ENCODE data around the gene EIPR1.

EIPR1 gene

GRCh38 chr2:3174626-3175567 is 202.7 kb downstream of the EIPR1 start (continued):
- TF ChIP-seq CSRNP3 (CRISPR knock-in tag; IDR thresholded peaks at IDR 0.05) (no peak), ZNF565 (CRISPR knock-in tag; conservative IDR thresholded peaks at IDR 0.05; ENCODE audit: low read depth) (no peak)
- TF ChIP-seq, protein P1, sequence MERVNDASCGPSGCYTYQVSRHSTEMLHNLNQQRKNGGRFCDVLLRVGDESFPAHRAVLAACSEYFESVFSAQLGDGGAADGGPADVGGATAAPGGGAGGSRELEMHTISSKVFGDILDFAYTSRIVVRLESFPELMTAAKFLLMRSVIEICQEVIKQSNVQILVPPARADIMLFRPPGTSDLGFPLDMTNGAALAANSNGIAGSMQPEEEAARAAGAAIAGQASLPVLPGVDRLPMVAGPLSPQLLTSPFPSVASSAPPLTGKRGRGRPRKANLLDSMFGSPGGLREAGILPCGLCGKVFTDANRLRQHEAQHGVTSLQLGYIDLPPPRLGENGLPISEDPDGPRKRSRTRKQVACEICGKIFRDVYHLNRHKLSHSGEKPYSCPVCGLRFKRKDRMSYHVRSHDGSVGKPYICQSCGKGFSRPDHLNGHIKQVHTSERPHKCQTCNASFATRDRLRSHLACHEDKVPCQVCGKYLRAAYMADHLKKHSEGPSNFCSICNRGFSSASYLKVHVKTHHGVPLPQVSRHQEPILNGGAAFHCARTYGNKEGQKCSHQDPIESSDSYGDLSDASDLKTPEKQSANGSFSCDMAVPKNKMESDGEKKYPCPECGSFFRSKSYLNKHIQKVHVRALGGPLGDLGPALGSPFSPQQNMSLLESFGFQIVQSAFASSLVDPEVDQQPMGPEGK (CRISPR knock-in tag; IDR thresholded peaks at IDR 0.05; ENCODE audit: borderline replicate concordance), result no peak

DNA sequence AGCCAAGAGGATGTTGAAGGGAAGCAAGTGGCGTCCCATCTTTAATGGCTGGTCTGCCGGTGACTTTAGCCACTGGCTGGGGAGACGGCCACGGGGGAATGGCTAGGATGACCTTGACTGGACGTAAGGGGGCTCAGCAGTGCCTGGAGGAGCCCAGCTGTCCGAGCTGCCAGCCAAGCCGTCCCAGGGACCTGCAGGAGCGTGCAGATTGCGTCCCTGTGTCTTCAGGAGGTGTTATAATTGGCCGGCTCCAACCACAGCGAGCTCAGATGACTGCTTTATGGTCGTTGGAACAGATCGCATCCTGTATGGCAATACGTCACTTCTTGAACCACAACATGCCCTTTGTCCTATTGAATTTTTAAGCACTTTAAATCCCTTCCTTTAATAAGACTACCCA is 204.6 kb downstream of the EIPR1 start:
- no peak for ATAC-seq
- TF ChIP-seq ISL1 (CRISPR knock-in tag; IDR thresholded peaks at IDR 0.05) (no peak), TOX (CRISPR knock-in tag; IDR thresholded peaks at IDR 0.05; ENCODE audit: borderline replicate concordance) (no peak), ARNTL (CRISPR knock-in tag; IDR thresholded peaks at IDR 0.05; ENCODE audit: borderline replicate concordance, low read depth) (no peak), OSR1 (CRISPR knock-in tag; IDR thresholded peaks at IDR 0.05) (no peak), ZFP3 (CRISPR knock-in tag; IDR thresholded peaks at IDR 0.05) (no peak), GLIS3 (CRISPR knock-in tag; IDR thresholded peaks at IDR 0.05) (no peak), ZFP30 (CRISPR knock-in tag; IDR thresholded peaks at IDR 0.05) (no peak), ZNF8 (CRISPR knock-in tag; IDR thresholded peaks at IDR 0.05) (no peak), CSRNP3 (CRISPR knock-in tag; IDR thresholded peaks at IDR 0.05) (no peak), TCF4 (CRISPR knock-in tag; IDR thresholded peaks at IDR 0.05; ENCODE audit: borderline replicate concordance) (no peak), PPARA (CRISPR knock-in tag; IDR thresholded peaks at IDR 0.05; ENCODE audit: borderline replicate concordance) (no peak), TSHZ2 (CRISPR knock-in tag; IDR thresholded peaks at IDR 0.05) (no peak), ZC3H10 (CRISPR knock-in tag; IDR thresholded peaks at IDR 0.05) (no peak), SNAI2 (CRISPR knock-in tag; IDR thresholded peaks at IDR 0.05) (no peak), CSDC2 (CRISPR knock-in tag; IDR thresholded peaks at IDR 0.05) (no peak), ZNF565 (CRISPR knock-in tag; conservative IDR thresholded peaks at IDR 0.05; ENCODE audit: low read depth) (no peak), ESRRG (CRISPR knock-in tag; IDR thresholded peaks at IDR 0.05) (no peak), ZNF70 (CRISPR knock-in tag; IDR thresholded peaks at IDR 0.05) (no peak)
- TF ChIP-seq, protein P2, sequence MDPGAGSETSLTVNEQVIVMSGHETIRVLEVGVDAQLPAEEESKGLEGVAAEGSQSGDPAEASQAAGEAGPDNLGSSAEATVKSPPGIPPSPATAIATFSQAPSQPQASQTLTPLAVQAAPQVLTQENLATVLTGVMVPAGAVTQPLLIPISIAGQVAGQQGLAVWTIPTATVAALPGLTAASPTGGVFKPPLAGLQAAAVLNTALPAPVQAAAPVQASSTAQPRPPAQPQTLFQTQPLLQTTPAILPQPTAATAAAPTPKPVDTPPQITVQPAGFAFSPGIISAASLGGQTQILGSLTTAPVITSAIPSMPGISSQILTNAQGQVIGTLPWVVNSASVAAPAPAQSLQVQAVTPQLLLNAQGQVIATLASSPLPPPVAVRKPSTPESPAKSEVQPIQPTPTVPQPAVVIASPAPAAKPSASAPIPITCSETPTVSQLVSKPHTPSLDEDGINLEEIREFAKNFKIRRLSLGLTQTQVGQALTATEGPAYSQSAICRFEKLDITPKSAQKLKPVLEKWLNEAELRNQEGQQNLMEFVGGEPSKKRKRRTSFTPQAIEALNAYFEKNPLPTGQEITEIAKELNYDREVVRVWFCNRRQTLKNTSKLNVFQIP (CRISPR knock-in tag; IDR thresholded peaks at IDR 0.05; ENCODE audit: borderline replicate concordance, low read depth), result no peak
- TF ChIP-seq, protein P3, sequence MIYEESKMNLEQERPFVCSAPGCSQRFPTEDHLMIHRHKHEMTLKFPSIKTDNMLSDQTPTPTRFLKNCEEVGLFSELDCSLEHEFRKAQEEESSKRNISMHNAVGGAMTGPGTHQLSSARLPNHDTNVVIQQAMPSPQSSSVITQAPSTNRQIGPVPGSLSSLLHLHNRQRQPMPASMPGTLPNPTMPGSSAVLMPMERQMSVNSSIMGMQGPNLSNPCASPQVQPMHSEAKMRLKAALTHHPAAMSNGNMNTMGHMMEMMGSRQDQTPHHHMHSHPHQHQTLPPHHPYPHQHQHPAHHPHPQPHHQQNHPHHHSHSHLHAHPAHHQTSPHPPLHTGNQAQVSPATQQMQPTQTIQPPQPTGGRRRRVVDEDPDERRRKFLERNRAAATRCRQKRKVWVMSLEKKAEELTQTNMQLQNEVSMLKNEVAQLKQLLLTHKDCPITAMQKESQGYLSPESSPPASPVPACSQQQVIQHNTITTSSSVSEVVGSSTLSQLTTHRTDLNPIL (CRISPR knock-in tag; IDR thresholded peaks at IDR 0.05; ENCODE audit: low read depth), result no peak
